ENCODE measurements around the gene ASTN1. TPM values are rescaled to one million over a fixed set of nuclear protein-coding genes. Genes with fewer than 3 reads are reported as not detected.

The ASTN1 gene
- total RNA-seq, 2 experiments from 2014 or later: not detected

DNA sequence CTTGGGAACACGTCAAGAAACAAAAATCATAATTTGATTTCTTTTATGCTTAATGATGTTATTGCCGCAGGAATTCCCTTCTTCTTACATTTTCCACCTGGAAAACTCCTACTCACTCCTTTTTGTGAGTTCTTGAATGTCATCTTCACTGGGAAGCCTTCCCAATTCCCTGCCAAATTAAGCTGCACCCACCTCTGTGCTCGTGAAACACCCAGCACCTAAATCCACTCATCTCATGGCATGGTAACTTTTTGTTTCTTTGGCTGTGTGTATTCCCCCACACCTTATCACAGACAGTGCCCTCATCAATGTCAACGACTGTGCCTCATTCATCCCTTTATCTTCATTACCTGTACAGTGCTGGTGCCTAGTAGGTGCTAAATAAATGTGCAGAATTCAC is 45.6 kb downstream of the ASTN1 start:
- H3K4me1 ChIP-seq (ENCODE audit: insufficient read depth, low read length, poor library complexity, severe bottlenecking): no peaks in the 10 kb centered on the region
- CTCF ChIA-PET (ENCODE audit: unreplicated experiment): no interaction called here
- no peak overlapping the region for H3K4me3 ChIP-seq (ENCODE audit: low read depth, low read length, poor library complexity, severe bottlenecking)
- no peaks in the 10 kb centered on the region for H4K20me1 ChIP-seq (ENCODE audit: insufficient read depth, low read length)
- POLR2A ChIA-PET: no interaction called here
- no peak overlapping the region for H3K27ac ChIP-seq (ENCODE audit: low read depth, low read length, poor library complexity, severe bottlenecking)
- H3K9me2 ChIP-seq (ENCODE audit: insufficient read depth, low read length): no peaks in the 10 kb centered on the region
- H3K79me2 ChIP-seq (ENCODE audit: insufficient read depth, low read depth, low read length): no peaks in the 10 kb centered on the region
- TF ChIP-seq, protein P1, sequence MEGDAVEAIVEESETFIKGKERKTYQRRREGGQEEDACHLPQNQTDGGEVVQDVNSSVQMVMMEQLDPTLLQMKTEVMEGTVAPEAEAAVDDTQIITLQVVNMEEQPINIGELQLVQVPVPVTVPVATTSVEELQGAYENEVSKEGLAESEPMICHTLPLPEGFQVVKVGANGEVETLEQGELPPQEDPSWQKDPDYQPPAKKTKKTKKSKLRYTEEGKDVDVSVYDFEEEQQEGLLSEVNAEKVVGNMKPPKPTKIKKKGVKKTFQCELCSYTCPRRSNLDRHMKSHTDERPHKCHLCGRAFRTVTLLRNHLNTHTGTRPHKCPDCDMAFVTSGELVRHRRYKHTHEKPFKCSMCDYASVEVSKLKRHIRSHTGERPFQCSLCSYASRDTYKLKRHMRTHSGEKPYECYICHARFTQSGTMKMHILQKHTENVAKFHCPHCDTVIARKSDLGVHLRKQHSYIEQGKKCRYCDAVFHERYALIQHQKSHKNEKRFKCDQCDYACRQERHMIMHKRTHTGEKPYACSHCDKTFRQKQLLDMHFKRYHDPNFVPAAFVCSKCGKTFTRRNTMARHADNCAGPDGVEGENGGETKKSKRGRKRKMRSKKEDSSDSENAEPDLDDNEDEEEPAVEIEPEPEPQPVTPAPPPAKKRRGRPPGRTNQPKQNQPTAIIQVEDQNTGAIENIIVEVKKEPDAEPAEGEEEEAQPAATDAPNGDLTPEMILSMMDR (conservative IDR thresholded peaks at IDR 0.05; ENCODE audit: low read length): no peak
- TF ChIP-seq EZH2phosphoT487 (IDR thresholded peaks at IDR 0.05; ENCODE audit: borderline replicate concordance, low read depth, low read length): no peak
- intact Hi-C loops (cut with micrococcal nuclease; ENCODE audit: unreplicated experiment): no loop called here
- no peak overlapping the region for H2AFZ ChIP-seq (ENCODE audit: low read length)
- no peak overlapping the region for H3K4me2 ChIP-seq (ENCODE audit: low read length)
- no peaks in the 10 kb centered on the region for H3K36me3 ChIP-seq (ENCODE audit: insufficient read depth, low read length)
- DNase-seq (ENCODE audit: low spot score): no peak
- BruUV-seq (replicated peaks): no TSS peak
- H3K9me3 ChIP-seq (ENCODE audit: low read length): no peaks in the 10 kb centered on the region

DNA sequence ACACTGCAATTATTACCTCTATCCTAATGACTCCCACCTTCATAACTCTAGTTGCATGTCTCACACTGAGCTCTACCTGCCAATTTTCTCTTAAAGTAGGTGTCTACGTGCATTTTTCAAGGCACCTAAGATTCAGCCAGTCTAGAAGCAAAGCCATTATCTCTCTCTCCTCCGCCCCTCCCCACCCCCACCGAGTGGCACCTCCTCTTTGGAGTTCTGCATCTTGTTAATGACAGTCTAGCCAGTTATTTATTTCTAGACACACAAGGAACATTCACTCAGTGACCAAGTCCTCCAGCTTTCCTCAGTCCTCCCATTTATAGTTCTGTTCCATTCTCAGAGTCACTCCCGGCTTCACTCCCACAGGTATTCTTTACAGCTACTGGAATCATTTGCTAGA is 47.6 kb downstream of the ASTN1 start:
- ChIA-PET POLR2A (no interaction called here), CTCF (ENCODE audit: unreplicated experiment) (no interaction called here)
- no peaks in the 10 kb centered on the region for H3K36me3 ChIP-seq (ENCODE audit: insufficient read depth, low read length)
- no peak overlapping the region for H3K27ac ChIP-seq (ENCODE audit: low read depth, low read length, poor library complexity, severe bottlenecking)
- H3K9me3 ChIP-seq (ENCODE audit: low read length): no peaks in the 10 kb centered on the region
- no peak for DNase-seq (ENCODE audit: low spot score)
- TF ChIP-seq EZH2phosphoT487 (IDR thresholded peaks at IDR 0.05; ENCODE audit: borderline replicate concordance, low read depth, low read length): no peak
- TF ChIP-seq, protein P1 (conservative IDR thresholded peaks at IDR 0.05; ENCODE audit: low read length): no peak
- no peaks in the 10 kb centered on the region for H4K20me1 ChIP-seq (ENCODE audit: insufficient read depth, low read length)
- H3K79me2 ChIP-seq (ENCODE audit: insufficient read depth, low read depth, low read length): no peaks in the 10 kb centered on the region
- BruUV-seq (replicated peaks): no TSS peak
- H2AFZ ChIP-seq (ENCODE audit: low read length): no peak overlapping the region
- no peaks in the 10 kb centered on the region for H3K9me2 ChIP-seq (ENCODE audit: insufficient read depth, low read length)
- H3K4me3 ChIP-seq (ENCODE audit: low read depth, low read length, poor library complexity, severe bottlenecking): no peak overlapping the region
- H3K4me2 ChIP-seq (ENCODE audit: low read length): no peak overlapping the region
- no peaks in the 10 kb centered on the region for H3K4me1 ChIP-seq (ENCODE audit: insufficient read depth, low read length, poor library complexity, severe bottlenecking)
- intact Hi-C loops (cut with micrococcal nuclease; ENCODE audit: unreplicated experiment): no loop called here

DNA sequence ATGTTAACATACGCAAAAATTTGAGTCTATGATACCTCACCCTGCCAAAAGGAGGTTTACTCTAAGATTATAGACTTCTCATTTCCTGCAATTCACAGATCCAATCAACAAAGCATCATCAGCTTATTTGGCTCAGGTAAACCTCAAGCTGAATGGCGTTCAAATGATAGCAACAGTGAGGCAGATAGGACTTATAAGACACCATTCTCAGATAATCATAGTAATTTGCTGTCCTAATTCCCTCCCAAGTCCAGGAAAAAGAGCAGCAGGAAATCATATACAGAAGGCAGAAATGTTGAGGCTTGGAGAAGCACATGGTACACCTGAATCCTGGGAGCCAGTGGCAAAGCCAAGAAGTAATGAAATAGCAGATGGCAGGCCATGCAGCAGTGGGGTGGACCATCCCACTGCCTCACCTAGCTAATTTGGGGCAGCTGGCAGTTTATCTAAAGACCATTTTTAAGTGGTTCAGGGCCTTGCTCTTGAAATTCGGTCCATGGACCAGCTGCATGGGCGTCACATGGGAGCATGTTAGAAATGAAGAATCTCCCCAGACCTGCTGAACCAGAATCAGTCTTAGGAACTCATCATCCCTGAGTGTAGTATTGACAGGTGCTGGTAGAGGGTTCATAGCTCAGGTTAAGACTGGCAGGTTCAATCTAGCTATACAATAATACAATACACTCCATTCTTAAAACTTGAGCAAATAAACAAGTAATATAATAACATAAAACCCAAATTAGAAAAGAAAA is 57.7 kb downstream of the ASTN1 start:
- Histone ChIP-seq H4K20me1 (ENCODE audit: insufficient read depth, low read length) (no peaks in the 10 kb centered on the region), H3K4me3 (ENCODE audit: low read depth, low read length, poor library complexity, severe bottlenecking) (no peak overlapping the region), H3K4me2 (ENCODE audit: low read length) (no peak overlapping the region), H3K27ac (ENCODE audit: low read depth, low read length, poor library complexity, severe bottlenecking) (no peak overlapping the region), H3K79me2 (ENCODE audit: insufficient read depth, low read depth, low read length) (no peaks in the 10 kb centered on the region), H3K9me2 (ENCODE audit: insufficient read depth, low read length) (no peaks in the 10 kb centered on the region), H3K36me3 (ENCODE audit: insufficient read depth, low read length) (no peaks in the 10 kb centered on the region), H2AFZ (ENCODE audit: low read length) (no peak overlapping the region), H3K4me1 (ENCODE audit: insufficient read depth, low read length, poor library complexity, severe bottlenecking) (no peaks in the 10 kb centered on the region), H3K9me3 (ENCODE audit: low read length) (no peaks in the 10 kb centered on the region)
- DNase-seq (ENCODE audit: low spot score): no peak
- ChIA-PET CTCF (ENCODE audit: unreplicated experiment) (no interaction called here), POLR2A (no interaction called here)
- intact Hi-C loops (cut with micrococcal nuclease; ENCODE audit: unreplicated experiment): no loop called here
- TF ChIP-seq EZH2phosphoT487 (IDR thresholded peaks at IDR 0.05; ENCODE audit: borderline replicate concordance, low read depth, low read length): no peak
- TF ChIP-seq, protein P1 (conservative IDR thresholded peaks at IDR 0.05; ENCODE audit: low read length): no peak
- BruUV-seq (replicated peaks): no TSS peak

All from OCI-LY7 (cell line).